Glomerular endothelial cell (primary cell): ENCODE results near the gene MBOAT7. TPM values are rescaled to one million over a fixed set of nuclear protein-coding genes. Genes with fewer than 3 reads are reported as not detected.
"Not testable (repeated sequence)": the region's sequence is repeated elsewhere in the genome, so short reads cannot be mapped to it uniquely, and the experiment has no call there.

Experiments used
- DNase-seq: peaks from one replicate; pipeline ENCODE4 v3.0.0-alpha.2; 2011; ENCODE audit warnings: low read depth, low spot score; ENCODE audit errors: extremely low read depth
- total RNA-seq: library from RNA; depleted of rRNA; stranded (reverse); fragments of >200 nt; gene quantifications from 2 replicates; pipeline ENCODE4 v1.2.3, GENCODE V29; 2015

Gene MBOAT7
- total RNA-seq, 1 donor from 2014 or later, result 354 TPM

DNA sequence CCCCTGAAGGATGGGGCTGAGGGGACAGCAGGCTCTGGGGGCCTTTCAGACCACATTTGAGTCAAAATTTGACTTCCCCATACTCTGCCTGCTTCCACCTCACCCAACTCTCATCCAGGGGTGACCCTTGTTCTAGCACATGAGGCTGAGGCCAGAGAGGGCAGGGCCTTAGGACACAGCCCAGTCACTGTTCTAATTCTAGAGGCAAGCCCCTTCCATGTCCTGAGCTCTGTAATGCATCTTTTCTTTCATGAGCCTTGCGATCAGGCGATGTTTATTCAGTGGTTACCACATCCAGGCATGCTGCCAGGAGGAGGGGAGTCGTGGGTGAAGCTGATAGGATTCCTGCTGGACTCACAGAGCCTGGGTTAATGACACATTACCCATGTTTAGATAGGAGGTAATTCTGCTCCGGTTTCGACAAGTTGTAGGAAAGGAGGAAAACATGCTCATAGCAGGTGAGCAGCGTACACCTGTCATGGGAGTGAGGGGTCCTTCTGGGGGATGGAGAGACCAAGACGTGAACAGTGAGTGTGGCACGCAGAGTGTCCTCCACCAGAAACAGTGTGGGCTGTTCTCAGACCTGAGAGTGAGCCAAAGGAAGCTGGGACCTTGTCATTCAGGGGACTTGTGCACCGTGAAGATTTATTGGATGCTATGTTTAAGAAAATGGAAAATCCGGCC, 20.6 kb upstream of the MBOAT7 start:
- DNase-seq, result no peak

DNA sequence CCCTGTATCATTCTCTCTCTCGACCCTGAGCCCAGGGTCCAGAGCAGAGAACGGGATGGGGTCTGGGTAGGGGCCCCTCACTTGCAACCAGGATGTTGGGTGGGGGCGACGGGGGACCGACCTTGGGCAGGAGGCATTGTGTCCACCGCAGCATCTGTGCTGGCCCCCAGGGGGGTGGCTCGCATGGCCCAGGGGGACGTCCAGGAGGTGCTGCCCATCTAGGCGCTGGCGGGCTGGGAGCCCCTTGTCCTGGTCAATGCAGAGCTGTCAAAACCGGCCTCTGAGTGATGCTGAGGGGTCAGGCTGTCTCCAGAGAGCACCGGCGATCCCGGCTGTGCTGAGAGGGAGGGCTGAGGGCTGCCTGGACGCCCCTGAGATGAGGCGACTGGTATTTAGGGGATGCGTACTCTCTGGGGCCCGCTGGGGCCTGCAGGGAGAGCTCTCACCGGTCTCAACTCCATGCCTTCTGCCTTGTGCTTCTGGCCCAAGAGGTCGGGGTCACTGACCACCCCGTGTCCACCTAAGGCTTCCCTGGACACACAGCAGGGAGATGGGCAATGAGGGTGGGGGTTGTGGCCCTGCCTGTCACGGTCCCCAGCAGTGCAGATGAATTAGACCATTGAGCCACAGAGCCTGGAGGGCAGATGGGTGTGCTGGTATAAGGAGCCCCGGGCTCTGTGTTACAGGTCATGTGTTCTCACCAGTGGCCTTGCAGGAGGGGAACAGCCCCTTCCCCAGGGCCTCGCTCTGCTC, 19.9 kb upstream of the MBOAT7 start:
- no peak for DNase-seq

DNA sequence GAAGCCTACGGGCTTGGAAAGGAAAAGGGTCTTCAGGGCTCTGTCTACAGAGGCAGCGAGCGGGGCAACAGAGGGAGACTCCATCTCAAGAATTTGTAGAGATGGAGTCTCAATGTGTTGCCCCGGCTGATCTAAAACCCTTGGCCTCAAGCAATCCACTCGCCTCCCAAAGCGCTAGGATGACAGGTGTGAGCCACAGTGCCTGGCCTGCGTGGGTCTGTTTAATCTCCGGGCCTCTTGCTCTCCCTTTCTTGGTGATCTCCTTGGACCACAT, 19.3 kb upstream of the MBOAT7 start:
- no peak for DNase-seq

DNA sequence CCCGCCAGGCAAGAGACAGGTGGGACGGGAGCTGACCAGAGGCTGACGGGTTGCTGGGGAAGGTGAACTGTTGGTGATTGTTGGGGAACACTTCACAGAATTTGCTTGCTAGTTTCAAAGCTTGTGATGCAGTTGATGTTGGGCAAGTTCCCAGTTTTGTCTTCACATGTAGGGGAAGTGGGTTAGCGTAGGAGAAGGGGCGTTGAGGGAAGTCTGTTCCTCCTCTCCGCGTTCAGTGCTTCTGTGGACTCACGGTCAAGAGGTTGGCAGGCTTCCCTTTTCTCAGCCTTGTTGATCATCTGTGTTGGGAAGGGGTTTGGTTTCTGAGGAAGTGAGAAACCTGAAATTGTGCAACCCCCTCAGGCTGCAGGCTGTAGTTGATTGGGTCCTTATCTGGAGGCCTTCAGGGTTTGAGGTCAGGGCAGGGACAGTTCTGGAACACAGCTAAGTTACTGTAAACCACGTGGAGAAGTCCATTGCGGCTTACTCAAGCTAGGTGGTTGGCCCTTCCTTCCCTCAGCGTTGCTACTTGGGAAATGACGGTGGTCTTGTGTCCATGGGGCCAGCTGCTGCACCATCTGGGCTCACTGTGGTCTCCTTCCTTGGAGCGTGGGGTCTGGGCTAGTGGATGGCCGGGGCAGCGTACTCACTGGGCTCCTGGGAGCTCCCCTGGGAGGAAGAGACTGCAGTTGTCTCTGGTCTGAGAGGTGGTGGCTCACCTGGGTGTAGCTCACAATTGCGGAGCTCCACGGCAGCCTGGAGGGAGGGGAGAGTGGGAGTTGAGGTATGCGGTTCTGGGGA, 18.8 kb upstream of the MBOAT7 start:
- no peak for DNase-seq

DNA sequence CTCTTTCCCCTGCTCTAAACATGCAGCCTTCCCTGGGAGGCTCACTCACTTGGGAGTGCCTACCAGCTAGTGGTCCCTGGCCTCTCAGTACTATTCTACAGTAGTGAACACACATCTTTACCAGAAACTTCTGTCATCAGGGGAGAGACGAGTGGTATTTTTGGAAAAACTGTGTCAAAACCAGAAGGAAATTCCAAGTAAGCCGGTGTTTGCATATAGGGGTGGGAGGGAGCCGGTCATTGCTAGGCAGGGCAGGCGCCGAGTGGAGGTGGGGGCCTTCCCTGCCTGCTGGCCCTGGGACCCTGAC, 18.2 kb upstream of the MBOAT7 start:
- no peak for DNase-seq

DNA sequence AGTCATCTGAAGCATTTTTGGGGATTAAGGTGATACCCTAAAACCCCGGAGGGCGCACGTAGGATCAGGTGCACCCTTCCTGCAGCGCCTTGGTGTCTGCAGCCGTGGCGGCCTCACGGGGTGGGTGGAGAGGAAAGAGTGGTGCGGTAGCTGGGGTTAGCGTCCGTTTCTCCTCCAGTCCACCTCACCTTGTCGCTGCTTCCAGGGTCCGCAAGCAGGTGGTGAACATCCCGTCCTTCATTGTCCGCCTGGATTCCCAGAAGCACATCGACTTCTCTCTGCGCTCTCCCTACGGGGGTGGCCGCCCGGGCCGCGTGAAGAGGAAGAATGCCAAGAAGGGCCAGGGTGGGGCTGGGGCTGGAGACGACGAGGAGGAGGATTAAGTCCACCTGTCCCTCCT, 17.8 kb upstream of the MBOAT7 start:
- DNase-seq, result not testable (repeated sequence)

DNA sequence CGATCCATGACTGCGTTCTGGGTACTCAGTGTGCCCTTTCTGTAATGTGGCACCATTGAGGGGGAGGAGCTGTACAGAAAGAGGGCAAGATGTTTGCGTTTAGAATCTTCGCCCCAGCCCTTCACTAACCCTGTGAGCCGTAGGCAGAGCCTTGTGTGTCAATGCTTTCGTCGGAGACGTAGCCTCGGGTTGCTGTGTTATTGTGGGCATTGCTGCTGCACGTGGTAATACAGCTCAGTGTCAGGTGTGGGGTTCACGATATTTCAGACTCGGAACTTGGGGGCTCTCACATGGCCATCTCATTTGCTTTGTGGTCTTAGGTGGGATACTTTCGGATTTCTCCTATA, 17.4 kb upstream of the MBOAT7 start:
- DNase-seq, result no peak

DNA sequence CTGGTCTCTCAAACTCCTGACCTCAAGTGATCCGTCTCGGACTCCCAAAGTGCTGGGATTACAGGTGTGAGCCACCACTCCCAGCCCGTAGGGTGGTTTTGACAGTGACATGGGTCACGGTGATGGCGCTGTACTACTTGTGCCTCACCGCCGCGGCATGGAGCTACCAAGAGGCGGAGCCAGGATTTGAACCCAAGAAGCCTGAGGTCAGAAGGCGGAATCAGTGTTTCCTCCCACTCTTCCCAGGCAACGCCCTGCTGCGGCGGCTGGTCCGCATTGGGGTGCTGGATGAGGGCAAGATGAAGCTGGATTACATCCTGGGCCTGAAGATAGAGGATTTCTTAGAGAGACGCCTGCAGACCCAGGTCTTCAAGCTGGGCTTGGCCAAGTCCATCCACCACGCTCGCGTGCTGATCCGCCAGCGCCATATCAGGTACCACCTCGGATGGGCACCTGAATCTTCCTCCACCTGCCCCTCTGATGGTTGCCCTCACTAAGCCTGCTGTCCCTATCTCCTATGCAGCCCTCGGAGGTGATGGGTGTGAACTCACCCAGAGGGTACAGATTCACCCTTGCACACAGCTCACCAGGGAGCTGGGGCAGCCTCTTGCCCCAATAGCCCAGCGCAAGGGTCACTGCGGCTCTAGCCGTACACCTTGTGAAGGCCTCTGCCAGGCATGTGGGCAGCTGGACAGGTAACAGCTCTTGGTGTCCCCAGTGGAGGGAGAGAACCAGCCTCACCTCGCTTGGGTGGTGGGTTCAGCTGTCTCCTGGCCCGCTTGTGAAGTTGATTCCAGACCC, 16.9 kb upstream of the MBOAT7 start:
- no peak for DNase-seq

DNA sequence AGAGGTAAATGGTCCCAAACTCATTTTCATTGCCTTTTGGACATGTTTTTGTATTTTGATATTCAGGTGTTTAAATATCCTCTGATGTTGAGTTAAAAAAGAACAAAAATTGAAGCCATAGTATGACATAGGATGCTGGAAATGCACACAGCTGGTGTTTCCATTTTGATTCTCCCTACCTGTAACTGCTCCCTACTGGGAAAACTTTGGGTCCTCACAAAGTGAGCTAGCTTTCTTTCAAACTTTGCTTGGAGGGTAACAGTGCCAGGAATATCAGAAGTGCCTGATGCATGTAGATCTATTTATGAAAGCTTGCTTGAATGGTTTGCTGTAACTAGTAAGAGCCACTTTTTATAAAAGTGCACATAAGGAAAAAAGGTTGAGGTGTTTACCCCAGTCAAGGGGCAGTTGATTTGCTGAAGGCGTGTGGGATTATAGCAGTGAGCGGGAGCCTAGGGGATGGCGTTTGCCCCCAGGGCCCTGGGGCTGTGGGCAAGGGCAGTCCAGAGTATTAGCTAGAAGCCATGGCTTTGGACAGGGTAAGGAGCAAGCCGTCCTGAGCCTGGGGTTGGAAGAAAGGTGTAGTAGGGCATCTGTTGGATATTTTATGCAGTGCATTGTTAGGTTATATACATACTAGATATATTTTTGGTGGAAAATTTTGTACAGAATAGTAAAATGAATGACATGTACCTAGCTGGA, 15.5 kb upstream of the MBOAT7 start:
- no peak for DNase-seq

DNA sequence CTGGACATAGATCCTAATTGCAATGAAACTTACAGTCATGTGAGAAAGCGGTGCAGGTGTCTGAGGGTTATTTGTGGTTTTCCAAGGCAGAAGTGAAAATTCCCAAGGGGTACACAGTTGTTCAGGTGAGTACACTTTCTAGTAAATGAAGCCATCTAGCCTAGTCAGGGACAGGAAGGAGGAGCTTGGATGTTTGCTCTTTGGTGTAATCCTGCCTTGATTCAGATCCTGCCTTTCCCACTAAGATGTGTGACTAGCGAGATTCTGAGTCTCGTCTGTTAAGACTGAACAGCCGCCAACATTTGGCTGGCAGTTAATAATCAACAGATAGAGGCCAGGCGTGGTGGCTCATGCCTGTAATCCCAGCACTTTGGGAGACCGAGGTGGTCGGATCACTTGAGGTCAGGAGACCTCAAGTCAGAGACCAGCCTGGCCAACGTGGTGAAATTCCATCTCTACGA, 13.8 kb upstream of the MBOAT7 start:
- no peak for DNase-seq

DNA sequence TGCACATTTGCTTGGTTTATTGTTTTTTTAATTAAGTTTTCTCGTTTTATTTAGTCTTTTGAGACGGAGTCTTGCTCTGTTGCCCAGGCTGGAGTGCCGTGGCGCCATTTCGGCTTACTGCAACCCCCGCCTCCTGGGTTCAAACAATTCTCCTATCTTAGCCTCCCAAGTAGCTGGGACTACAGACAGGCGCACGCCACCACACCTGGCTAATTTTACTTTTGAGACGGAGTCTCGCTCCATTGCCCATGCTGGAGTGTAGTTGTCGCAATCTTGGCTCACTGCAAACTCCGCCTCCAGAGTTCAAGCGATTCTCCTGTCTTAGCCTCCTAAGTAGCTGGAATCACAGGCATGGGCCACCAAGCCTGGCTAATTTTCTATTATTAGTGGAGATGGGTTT, 12.6 kb upstream of the MBOAT7 start:
- DNase-seq, result no peak

DNA sequence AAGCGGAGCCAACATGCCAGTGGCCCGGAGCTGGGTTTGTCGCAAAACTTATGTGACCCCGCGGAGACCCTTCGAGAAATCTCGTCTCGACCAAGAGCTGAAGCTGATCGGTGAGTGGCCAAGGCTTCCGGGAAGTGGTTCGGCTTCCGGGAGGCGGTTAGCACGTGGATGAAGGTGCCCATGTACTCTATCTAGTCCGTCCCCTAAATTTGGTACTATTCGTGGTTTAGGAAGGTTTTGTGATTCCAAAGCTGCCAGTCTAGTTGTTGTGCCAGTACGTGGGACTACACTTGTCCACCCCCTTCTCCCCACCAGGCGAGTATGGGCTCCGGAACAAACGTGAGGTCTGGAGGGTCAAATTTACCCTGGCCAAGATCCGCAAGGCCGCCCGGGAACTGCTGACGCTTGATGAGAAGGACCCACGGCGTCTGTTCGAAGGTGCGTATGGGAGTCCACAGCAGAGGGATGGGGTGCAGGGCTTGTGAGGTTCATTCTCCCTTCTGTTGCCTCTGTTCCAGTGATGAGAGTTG, 11.9 kb upstream of the MBOAT7 start:
- DNase-seq, result no peak

DNA sequence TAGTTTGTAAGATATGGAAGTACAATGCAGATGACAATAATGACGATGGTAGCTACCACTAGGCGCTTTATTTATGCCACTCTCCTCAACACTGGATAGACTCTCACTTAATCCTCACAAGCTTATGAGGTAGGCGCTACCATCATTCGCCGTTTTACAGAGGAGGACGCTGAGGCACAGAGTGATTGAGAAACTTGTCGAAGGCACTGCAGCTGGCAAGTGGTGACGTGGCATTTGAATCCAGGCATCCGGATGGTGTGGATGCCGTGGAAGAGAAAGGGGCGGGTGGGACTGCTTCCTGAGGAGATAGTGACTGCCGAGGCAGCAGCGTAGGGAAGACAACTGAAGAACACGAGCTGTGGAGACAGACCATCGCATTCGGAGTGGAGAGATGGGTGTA, 10.0 kb upstream of the MBOAT7 start:
- no peak for DNase-seq

DNA sequence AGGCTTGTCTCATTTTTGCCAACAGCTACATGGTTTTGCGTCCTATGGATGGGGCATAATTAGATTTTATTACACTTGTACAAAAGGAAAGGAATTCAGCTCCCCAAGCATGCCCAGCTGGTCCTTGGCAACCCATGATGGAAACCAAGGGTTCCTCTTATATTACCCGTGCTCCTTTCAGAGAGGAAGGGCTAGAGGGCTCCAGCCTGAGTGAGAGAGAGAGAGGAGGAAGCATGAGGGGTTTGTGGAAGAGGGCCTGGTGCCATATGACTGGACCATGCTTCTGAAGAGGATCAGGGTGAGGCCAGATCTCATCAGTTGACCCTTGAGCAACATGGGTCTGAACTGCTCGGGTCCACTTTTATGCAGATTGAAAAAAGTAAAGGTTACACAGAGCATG, 7.7 kb upstream of the MBOAT7 start:
- no peak for DNase-seq

DNA sequence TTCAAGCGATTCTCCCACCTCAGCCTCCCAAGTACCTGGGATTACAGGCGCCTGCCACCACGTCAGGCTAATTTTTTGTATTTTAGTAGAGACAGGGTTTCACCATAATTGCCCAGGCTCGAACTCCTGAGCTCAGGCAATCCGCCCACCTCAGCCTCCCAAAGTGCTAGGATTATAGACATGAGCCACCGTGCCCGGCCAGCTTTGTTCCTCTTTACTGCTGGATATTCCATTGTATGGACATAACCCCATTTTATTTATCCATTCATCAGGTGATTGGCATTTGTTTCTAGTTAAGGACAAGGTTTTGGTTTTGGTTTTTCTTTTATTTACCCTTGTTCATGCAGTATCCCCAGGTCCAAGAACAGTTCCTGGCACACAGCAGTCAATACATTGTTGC, 7.2 kb upstream of the MBOAT7 start:
- no peak for DNase-seq

DNA sequence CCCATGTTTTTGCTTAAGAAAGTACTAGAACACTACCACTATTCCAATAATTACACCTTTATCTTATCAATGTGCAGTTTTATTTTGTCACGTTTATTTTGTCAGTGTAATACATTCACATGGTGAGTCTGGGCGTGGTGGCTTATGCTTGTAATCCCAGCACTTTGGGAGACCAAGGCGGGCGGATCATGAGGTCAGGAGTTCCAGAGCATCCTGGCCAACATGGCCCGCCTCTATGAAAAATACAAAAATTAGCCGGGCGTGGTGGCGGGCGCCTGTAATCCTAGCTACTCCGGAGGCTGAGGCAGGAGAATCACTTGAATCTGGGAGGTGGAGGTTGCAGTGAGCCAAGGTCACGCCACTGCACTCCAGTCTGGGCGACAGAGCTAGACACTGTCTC, 5.1 kb upstream of the MBOAT7 start:
- DNase-seq, result not testable (repeated sequence)

DNA sequence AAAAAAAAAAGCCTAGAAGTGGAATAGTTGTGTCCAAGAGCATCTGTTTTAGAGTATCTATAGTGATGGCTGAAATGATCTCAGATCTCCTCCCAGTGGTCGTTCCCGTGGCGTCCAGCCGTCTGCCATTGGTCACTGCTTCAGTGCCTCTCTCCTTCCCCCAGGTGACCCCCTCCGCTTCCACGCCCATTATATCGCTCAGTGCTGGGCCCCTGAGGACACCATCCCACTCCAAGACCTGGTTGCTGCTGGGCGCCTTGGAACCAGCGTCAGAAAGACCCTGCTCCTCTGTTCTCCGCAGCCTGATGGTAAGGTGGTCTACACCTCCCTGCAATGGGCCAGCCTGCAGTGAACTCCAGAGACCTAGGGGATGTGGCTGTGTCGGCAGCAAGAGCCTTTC, 3.6 kb upstream of the MBOAT7 start:
- no peak for DNase-seq

DNA sequence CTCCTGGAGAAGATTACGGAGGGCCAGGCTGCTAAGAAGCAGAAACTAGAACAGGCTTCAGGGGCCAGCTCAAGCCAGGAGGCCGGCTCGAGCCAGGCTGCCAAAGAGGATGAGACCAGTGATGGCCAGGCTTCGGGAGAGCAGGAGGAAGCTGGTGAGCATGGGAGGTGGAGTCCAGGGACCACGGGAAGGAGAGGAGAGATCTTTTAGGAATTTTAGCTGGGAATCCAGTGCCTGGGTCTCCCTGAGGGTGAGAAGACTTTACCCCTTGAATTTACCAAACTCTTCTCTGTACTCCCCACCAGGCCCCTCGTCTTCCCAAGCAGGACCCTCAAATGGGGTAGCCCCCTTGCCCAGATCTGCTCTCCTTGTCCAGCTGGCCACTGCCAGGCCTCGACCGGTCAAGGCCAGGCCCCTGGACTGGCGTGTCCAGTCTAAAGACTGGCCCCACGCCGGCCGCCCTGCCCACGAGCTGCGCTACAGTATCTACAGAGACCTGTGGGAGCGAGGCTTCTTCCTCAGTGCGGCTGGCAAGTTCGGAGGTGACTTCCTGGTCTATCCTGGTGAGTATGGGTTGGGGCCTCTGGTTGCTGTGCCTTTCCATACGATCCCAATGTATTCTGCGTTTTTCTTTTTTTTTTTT, 2.6 kb upstream of the MBOAT7 start:
- no peak for DNase-seq

DNA sequence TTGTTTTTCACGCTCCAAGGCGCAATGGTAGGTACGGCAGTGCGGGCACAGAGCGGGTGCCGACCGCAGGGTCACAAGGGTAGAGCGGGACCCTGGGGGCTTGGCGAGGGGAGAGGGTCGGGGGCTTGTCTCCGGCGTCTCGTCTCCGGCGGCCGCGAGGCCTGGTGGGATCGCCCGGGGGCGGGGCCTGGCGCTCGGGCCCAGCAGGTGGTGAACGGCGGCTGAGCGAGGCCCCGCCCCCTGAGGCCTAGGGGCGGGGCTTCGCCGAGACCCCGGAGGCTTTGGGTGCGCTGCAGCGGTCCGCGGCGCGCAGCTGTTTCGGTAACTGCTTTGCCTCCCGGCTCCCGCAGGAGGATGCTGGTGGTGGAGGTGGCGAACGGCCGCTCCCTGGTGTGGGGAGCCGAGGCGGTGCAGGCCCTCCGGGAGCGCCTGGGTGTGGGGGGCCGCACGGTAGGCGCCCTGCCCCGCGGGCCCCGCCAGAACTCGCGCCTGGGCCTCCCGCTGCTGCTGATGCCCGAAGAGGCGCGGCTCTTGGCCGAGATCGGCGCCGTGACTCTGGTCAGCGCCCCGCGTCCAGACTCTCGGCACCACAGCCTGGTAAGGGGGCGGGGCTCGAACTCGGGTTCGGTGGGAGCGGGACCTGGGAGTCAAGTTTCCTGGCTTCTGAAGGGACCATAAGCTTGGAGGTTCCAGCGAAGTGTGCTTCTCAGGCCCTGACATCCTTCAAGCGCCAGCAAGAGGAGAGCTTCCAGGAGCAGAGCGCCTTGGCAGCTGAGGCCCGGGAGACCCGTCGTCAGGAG, 1.8 kb upstream of the MBOAT7 start, which contains the start of gene TSEN34:
TSS of gene TSEN34 (plus strand) at position 298 of the 800 bp plus-strand sequence. CDS start at position 355, 57 bp downstream.
- DNase-seq, result no peak
